Upper lobe of left lung (tissue), 6 donors: ENCODE results near the gene LZIC. TPM values are rescaled to one million over a fixed set of nuclear protein-coding genes. Genes with fewer than 3 reads are reported as not detected.

Experiments used
- ATAC-seq, 2 donors: fragments of 200-7000 bp; cut with Tn5 transposase; one replicate each; pipeline ENCODE4 v1.9.1; 2022; ENCODE audit warnings: mild to moderate bottlenecking in 2 of 2, moderate library complexity in 2 of 2; ENCODE audit not compliant: low FRiP score in 2 of 2
- DNase-seq, 2 donors: peaks; one replicate each; pipeline ENCODE4 v3.0.0-alpha.2; 2019 to 2020
- H3K27ac ChIP-seq, 4 donors: fragments of 200-600 bp; sonication (generic); one replicate each; pipeline ENCODE4 v1.5.1; 2016 to 2019
- H3K27me3 ChIP-seq, 4 donors: fragments of 200-600 bp; sonication (generic); one replicate each; pipeline ENCODE4 v1.5.1; 2017 to 2019
- H3K36me3 ChIP-seq, 4 donors: fragments of 200-600 bp; sonication (generic); one replicate each; pipeline ENCODE4 v1.5.1; 2016 to 2019
- H3K4me1 ChIP-seq, 4 donors: fragments of 200-600 bp; sonication (generic); one replicate each; pipeline ENCODE4 v1.5.1; 2018 to 2019
- H3K4me3 ChIP-seq, 4 donors: fragments of 200-600 bp; sonication (generic); one replicate each; pipeline ENCODE4 v1.5.1; 2017 to 2019; ENCODE audit warnings: mild to moderate bottlenecking in 2 of 4, moderate library complexity in 1 of 4
- H3K9me3 ChIP-seq, 4 donors: fragments of 200-600 bp; sonication (generic); one replicate each; pipeline ENCODE4 v1.5.1; 2018 to 2019
- EP300 ChIP-seq, 4 donors: sonication (generic); formaldehyde crosslinking; IDR thresholded peaks; one replicate each; pipeline ENCODE4 v1.5.1; 2017; ENCODE audit warnings: antibody characterized with exemption in 4 of 4, control low read depth in 2 of 4
- POLR2A ChIP-seq, 4 donors: fragments of 450-650 bp; IDR thresholded peaks; one replicate each; pipeline ENCODE4 v1.5.1; 2016 to 2017; ENCODE audit warnings: antibody characterized with exemption in 4 of 4, mild to moderate bottlenecking in 2 of 4
- POLR2AphosphoS5 ChIP-seq, 2 donors: sonication (generic); formaldehyde crosslinking; IDR thresholded peaks; one replicate each; pipeline ENCODE4 v1.5.1; 2017; ENCODE audit warnings: antibody characterized with exemption in 2 of 2
- WGBS, 2 donors: methylation state at CpG; one replicate each; pipeline ENCODE4 v1.1.5; 2017 to 2018; 5-methylcytosine and 5-hydroxymethylcytosine counted together
- total RNA-seq, 6 donors: library from RNA; depleted of rRNA in 4 of 6; stranded (reverse); fragments of >200 nt in 4 of 6; gene quantifications; one replicate each; pipeline versions ENCODE4 v1.1.0 to v1.2.1, GENCODE V29; 2016 to 2021
- TF ChIP-seq, protein P1 (sequence below), 6 experiments: fragments of 450-650 bp in 4 of 6; fragments of 200-600 bp in 2 of 6; sonication (generic) in 2 of 6; IDR thresholded peaks; one replicate each; pipeline ENCODE4 v1.5.1; 2016 to 2019; ENCODE audit warnings: antibody characterized with exemption in 6 of 6
- donor health status: DM: no; HTN: no; CAD: no; lungs with moderate emphysema.
- donor health status: DM: no; HTN: yes; CAD: no; lungs with severe emphysema.

LZIC gene
- 10 to 100 TPM in 5 of 6 donors, 1 to 10 TPM in 1; 9.4 to 28.7 (median 19.4) TPM for total RNA-seq

- H3K4me1 ChIP-seq, result peaks cover 14 to 23% (median 18%) of the 10 kb centered on the region in 4 donors
- TF ChIP-seq POLR2A (IDR thresholded peaks at IDR 0.05), result peak; percentile 72 to 87 (median 80)
- TF ChIP-seq EP300 (IDR thresholded peaks at IDR 0.05), result peak in 1 of 4 donors; percentile 21
- TF ChIP-seq, protein P1, sequence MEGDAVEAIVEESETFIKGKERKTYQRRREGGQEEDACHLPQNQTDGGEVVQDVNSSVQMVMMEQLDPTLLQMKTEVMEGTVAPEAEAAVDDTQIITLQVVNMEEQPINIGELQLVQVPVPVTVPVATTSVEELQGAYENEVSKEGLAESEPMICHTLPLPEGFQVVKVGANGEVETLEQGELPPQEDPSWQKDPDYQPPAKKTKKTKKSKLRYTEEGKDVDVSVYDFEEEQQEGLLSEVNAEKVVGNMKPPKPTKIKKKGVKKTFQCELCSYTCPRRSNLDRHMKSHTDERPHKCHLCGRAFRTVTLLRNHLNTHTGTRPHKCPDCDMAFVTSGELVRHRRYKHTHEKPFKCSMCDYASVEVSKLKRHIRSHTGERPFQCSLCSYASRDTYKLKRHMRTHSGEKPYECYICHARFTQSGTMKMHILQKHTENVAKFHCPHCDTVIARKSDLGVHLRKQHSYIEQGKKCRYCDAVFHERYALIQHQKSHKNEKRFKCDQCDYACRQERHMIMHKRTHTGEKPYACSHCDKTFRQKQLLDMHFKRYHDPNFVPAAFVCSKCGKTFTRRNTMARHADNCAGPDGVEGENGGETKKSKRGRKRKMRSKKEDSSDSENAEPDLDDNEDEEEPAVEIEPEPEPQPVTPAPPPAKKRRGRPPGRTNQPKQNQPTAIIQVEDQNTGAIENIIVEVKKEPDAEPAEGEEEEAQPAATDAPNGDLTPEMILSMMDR (IDR thresholded peaks at IDR 0.05), result peak in 1 of 6 experiments; percentile 17
- peak; percentile 91 to 94 for TF ChIP-seq POLR2AphosphoS5 (IDR thresholded peaks at IDR 0.05)
- H3K9me3 ChIP-seq, result no peaks in the 10 kb centered on the region
- no peaks in the 10 kb centered on the region for H3K27me3 ChIP-seq
- DNase-seq, result peak; percentile 95 to 98
- peaks cover 0 to 3% (median under 1%) of the 10 kb centered on the region in 4 donors for H3K36me3 ChIP-seq
- WGBS, 2 donors, result 0% methylated on average over 16 to 30 of the region's 53 CpGs
- peak; percentile 99 to 100 for ATAC-seq
- H3K4me3 ChIP-seq, result peak within 1 kb of the TSS; percentile 65 to 91 (median 75)
- peak within 1 kb of the TSS; percentile 81 to 93 (median 88) for H3K27ac ChIP-seq
Observed at GRCh38 chr1:9942939-9943788, at the start of gene LZIC, which contains the start of gene NMNAT1. Gene LZIC (minus strand): TSS chr1:9943391. CDS start chr1:9936619, 6,772 bp downstream. Gene NMNAT1 (plus strand): TSS chr1:9943475. CDS start chr1:9972074, 28,599 bp downstream.

GRCh38 chr1:9992910-9993309 is 49.7 kb upstream of the LZIC start:
- no peaks in the 10 kb centered on the region for H3K36me3 ChIP-seq
- no peak for ATAC-seq
- no peak for DNase-seq
- H3K27me3 ChIP-seq, result peaks cover 0 to 11% (median 9%) of the 10 kb centered on the region in 4 donors
- 76 to 81% methylated on average over 5 of the region's 5 CpGs for WGBS, 2 donors
- no peak overlapping the region for H3K4me3 ChIP-seq
- H3K4me1 ChIP-seq, result peaks cover 11 to 27% (median 13%) of the 10 kb centered on the region in 4 donors
- no peak for TF ChIP-seq POLR2A (IDR thresholded peaks at IDR 0.05)
- TF ChIP-seq EP300 (IDR thresholded peaks at IDR 0.05), result no peak
- TF ChIP-seq POLR2AphosphoS5 (IDR thresholded peaks at IDR 0.05), result no peak
- TF ChIP-seq, protein P1 (IDR thresholded peaks at IDR 0.05), result no peak
- H3K27ac ChIP-seq, result peak overlapping the region in 1 of 4 donors; percentile 51
- H3K9me3 ChIP-seq, result no peaks in the 10 kb centered on the region

DNA sequence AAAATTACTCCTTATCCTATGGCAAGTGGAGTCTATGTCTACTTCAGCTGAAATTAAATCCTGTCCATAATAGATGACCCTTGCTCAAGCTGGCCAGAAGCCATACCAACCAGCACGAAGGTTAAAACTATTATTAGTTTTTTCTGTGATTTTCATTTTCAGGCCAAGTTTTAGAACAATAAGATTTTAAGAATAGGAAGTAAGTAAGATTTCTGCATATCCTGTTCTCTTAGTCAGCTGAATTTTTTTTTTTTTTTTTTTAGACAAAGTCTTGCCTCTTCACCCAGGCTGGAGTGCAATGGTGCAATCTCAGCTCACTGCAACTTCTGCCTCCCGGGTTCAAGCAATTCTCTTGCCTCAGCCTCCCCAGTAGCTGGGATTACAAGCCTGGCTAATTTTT is 47.8 kb upstream of the LZIC start:
- no peak overlapping the region for H3K4me3 ChIP-seq
- TF ChIP-seq POLR2AphosphoS5 (IDR thresholded peaks at IDR 0.05) (no peak), POLR2A (IDR thresholded peaks at IDR 0.05) (no peak), EP300 (IDR thresholded peaks at IDR 0.05) (no peak)
- TF ChIP-seq, protein P1 (IDR thresholded peaks at IDR 0.05), result no peak
- no peaks in the 10 kb centered on the region for H3K27me3 ChIP-seq
- DNase-seq (peak in 1 of 2 donors; percentile 30), ATAC-seq (peak in 1 of 2 donors; percentile 67)
- H3K27ac ChIP-seq, result peak overlapping the region; percentile 25 to 70 (median 49)
- 18 to 38% methylated on average over 2 of the region's 2 CpGs for WGBS, 2 donors
- H3K9me3 ChIP-seq, result no peaks in the 10 kb centered on the region
- no peaks in the 10 kb centered on the region for H3K36me3 ChIP-seq
- peaks cover 0 to 17% (median 0%) of the 10 kb centered on the region in 4 donors for H3K4me1 ChIP-seq

DNA sequence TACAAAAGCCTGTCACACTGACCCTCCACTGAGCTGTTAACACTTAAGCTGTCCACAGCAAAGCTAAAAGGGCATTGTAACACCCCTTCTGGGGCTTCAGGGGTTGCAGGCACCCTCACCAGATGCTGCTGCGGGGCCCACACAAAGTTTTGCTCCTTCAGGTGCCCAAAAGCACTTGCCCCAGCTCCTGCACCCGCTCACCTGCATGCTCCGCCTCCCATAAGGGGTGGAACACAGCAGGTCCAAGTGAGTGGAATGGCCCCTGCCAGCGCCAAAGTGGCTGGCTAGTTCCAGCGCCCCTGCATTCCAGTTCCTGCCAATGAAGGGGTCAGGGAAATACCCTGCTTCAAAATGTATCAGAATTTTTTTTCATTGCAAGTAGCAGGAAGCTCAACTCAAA is 46.6 kb upstream of the LZIC start:
- H3K27me3 ChIP-seq, result no peaks in the 10 kb centered on the region
- peaks cover 0 to 17% (median 0%) of the 10 kb centered on the region in 4 donors for H3K4me1 ChIP-seq
- TF ChIP-seq POLR2AphosphoS5 (IDR thresholded peaks at IDR 0.05) (no peak), POLR2A (IDR thresholded peaks at IDR 0.05) (no peak), EP300 (IDR thresholded peaks at IDR 0.05) (no peak)
- TF ChIP-seq, protein P1 (IDR thresholded peaks at IDR 0.05), result no peak
- DNase-seq (no peak), ATAC-seq (no peak)
- WGBS, 2 donors, result 96 to 97% methylated on average over 5 of the region's 5 CpGs
- no peak overlapping the region for H3K4me3 ChIP-seq
- no peaks in the 10 kb centered on the region for H3K36me3 ChIP-seq
- H3K9me3 ChIP-seq, result no peaks in the 10 kb centered on the region
- H3K27ac ChIP-seq, result no peak overlapping the region
